A673 (cell line): Measurements from ENCODE around the gene PRELID2. TPM values are rescaled to one million over a fixed set of nuclear protein-coding genes. Genes with fewer than 3 reads are reported as not detected.

Experiments
- BruUV-seq: library from RNA; stranded (reverse); fragments of 400-500 nt; replicated peaks from 2 replicates; lab custom pipeline; 2021; lab: Mats Ljungman, UMichigan
- CTCF ChIA-PET: fragments of 300-600 bp; sonication (Branson Sonifier 250); formaldehyde crosslinking; loops from one replicate; lab custom pipeline; 2022; ENCODE audit warnings: antibody characterized with exemption; lab: Charles Lee
- POLR2A ChIA-PET: fragments of 300-600 bp; sonication (Branson Sonifier 250); formaldehyde crosslinking; loops from one replicate; lab custom pipeline; 2022; ENCODE audit warnings: antibody characterized with exemption; ENCODE audit not compliant: low non-redundant PET; lab: Charles Lee
- DNase-seq: peaks from one replicate; pipeline ENCODE4 v3.0.0-alpha.2; 2015; ENCODE audit warnings: low spot score
- H3K27ac ChIP-seq: fragments of 200-600 bp; sonication (generic); 2 replicates; pipeline ENCODE4 v1.5.1; 2016; ENCODE audit warnings: mixed run types, low read depth, mild to moderate bottlenecking, mixed read lengths, antibody characterized with exemption, low read length; ENCODE audit not compliant: poor library complexity, severe bottlenecking
- H3K27me3 ChIP-seq: fragments of 200-600 bp; sonication (generic); replicated peaks from 2 replicates; pipeline ENCODE4 v1.6.1; 2017; ENCODE audit warnings: mixed run types, low read depth, mild to moderate bottlenecking, mixed read lengths, antibody characterized with exemption, low read length; ENCODE audit not compliant: insufficient read depth, poor library complexity
- H3K36me3 ChIP-seq: fragments of 200-600 bp; sonication (generic); 2 replicates; pipeline ENCODE4 v1.6.1; 2016; ENCODE audit warnings: mixed run types, mild to moderate bottlenecking, mixed read lengths, antibody characterized with exemption, low read length; ENCODE audit not compliant: insufficient read depth, poor library complexity, severe bottlenecking
- H3K4me1 ChIP-seq: fragments of 200-600 bp; sonication (generic); 2 replicates; pipeline ENCODE4 v1.6.1; 2017; ENCODE audit warnings: mixed run types, mild to moderate bottlenecking, mixed read lengths, antibody characterized with exemption, low read length; ENCODE audit not compliant: insufficient read depth, poor library complexity, severe bottlenecking
- H3K4me3 ChIP-seq: fragments of 200-600 bp; sonication (generic); 2 replicates; pipeline ENCODE4 v1.5.1; 2016; ENCODE audit warnings: low read depth, mixed run types, mild to moderate bottlenecking, mixed read lengths, low read length; ENCODE audit not compliant: poor library complexity, severe bottlenecking
- H3K9me3 ChIP-seq: fragments of 200-600 bp; sonication (generic); 2 replicates; pipeline ENCODE4 v1.6.1; 2016; ENCODE audit warnings: mixed run types, low read depth, mild to moderate bottlenecking, mixed read lengths, antibody characterized with exemption, low read length; ENCODE audit not compliant: poor library complexity, severe bottlenecking
- EZH2 ChIP-seq: fragments of 200-600 bp; sonication (generic); IDR thresholded peaks from 2 replicates; pipeline ENCODE4 v1.6.1; 2017; ENCODE audit warnings: borderline replicate concordance, low read depth, mild to moderate bottlenecking, mixed read lengths, antibody characterized with exemption, low read length; ENCODE audit not compliant: poor library complexity, severe bottlenecking
- intact Hi-C: fragments of 100-400 bp; cut with micrococcal nuclease; formaldehyde crosslinking; loops from one replicate; pipeline ENCODE4 v1.10.0; 2022; ENCODE audit not compliant: unreplicated experiment
- total RNA-seq: library from RNA; stranded (reverse); gene quantifications from 2 replicates; pipeline ENCODE4 v1.2.3, GENCODE V29; 2021
- TF ChIP-seq, protein P1 (sequence below): fragments of 300-800, 200-600 bp; sonication (generic); conservative IDR thresholded peaks from 2 replicates; pipeline ENCODE4 v1.5.1; 2017; ENCODE audit warnings: low read depth, mild to moderate bottlenecking, antibody characterized with exemption, low read length, moderate library complexity, mixed read lengths

Gene PRELID2
- total RNA-seq, 1 experiment from 2014 or later = 50.2 TPM

DNA sequence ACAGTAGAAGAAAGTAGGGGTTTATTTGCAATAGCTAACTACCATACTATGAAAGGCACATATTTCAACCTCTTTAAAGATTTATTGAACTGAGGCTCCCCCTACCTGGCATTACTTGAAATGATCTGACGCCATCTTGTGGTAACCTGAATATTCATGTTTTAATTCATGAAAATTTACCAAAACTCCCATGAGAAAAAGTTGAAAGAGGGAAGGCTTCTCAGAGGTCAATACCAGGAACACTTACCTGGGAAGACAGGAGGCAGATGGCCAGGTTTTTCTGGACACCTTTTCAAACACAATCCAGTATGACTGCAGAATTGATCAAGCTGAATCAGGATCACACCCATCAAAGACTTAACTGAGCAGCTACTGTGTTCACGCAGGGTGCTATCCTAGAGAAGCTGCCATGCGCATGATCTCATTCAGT lies 9.4 kb downstream of the PRELID2 start:
- no peak overlapping the region for H3K4me3 ChIP-seq
- CTCF ChIA-PET = interaction anchor here (1.0 to 1.1 kb wide), 3 partner anchors 177 to 1622 kb away, joined by 3 to 9 read pairs (median 3); no protein-coding TSS in a partner anchor
- no peak overlapping the region for H3K27ac ChIP-seq
- intact Hi-C loops = loop anchor here (2.0 to 5.0 kb wide), 4 partner anchors 75 to 578 kb away; no protein-coding TSS in a partner anchor
- DNase-seq = peak; percentile 83
- no peaks in the 10 kb centered on the region for H3K36me3 ChIP-seq
- peaks cover 69% of the 10 kb centered on the region for H3K4me1 ChIP-seq
- H3K27me3 ChIP-seq = no peaks in the 10 kb centered on the region
- H3K9me3 ChIP-seq = no peaks in the 10 kb centered on the region
- TF ChIP-seq, protein P1, sequence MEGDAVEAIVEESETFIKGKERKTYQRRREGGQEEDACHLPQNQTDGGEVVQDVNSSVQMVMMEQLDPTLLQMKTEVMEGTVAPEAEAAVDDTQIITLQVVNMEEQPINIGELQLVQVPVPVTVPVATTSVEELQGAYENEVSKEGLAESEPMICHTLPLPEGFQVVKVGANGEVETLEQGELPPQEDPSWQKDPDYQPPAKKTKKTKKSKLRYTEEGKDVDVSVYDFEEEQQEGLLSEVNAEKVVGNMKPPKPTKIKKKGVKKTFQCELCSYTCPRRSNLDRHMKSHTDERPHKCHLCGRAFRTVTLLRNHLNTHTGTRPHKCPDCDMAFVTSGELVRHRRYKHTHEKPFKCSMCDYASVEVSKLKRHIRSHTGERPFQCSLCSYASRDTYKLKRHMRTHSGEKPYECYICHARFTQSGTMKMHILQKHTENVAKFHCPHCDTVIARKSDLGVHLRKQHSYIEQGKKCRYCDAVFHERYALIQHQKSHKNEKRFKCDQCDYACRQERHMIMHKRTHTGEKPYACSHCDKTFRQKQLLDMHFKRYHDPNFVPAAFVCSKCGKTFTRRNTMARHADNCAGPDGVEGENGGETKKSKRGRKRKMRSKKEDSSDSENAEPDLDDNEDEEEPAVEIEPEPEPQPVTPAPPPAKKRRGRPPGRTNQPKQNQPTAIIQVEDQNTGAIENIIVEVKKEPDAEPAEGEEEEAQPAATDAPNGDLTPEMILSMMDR = peak; percentile 87
- TF ChIP-seq EZH2 = no peak
- POLR2A ChIA-PET = no interaction called here
- no TSS peak for BruUV-seq

DNA sequence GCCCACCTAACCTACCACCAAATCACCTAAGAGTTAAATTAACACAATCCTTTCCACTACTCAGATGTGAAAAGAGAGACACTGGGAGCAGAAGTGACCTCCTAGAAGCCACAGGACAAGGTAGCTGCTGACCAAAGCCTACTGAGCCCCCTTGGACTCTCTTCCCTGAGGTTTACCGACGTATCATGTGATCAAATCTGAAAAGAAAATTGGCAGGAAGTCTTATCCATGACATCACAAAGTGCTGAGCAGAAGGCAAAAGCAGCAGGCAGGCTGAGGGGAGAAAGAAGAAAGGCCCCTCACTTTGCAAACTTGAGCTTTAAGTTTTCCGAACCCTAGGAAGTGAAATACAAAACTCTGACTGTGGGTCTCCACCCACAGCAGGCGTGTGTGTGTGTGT lies 11.1 kb downstream of the PRELID2 start:
- H3K27ac ChIP-seq = peak overlapping the region; percentile 43
- peaks cover 52% of the 10 kb centered on the region for H3K4me1 ChIP-seq
- peak; percentile 59 for DNase-seq
- ChIA-PET POLR2A (interaction anchor here (0.5 to 0.6 kb wide), 2 partner anchors 175 to 180 kb away, joined by 3 to 10 read pairs; no protein-coding TSS in a partner anchor), CTCF (interaction anchor here (0.6 kb wide), 1 partner anchor 12 kb away, joined by 6 read pairs; no protein-coding TSS in a partner anchor)
- no TSS peak for BruUV-seq
- no peaks in the 10 kb centered on the region for H3K27me3 ChIP-seq
- intact Hi-C loops = no loop called here
- TF ChIP-seq, protein P1 = no peak
- TF ChIP-seq EZH2 = no peak
- H3K4me3 ChIP-seq = no peak overlapping the region
- peaks cover 7% of the 10 kb centered on the region for H3K9me3 ChIP-seq
- H3K36me3 ChIP-seq = peaks cover 15% of the 10 kb centered on the region

DNA sequence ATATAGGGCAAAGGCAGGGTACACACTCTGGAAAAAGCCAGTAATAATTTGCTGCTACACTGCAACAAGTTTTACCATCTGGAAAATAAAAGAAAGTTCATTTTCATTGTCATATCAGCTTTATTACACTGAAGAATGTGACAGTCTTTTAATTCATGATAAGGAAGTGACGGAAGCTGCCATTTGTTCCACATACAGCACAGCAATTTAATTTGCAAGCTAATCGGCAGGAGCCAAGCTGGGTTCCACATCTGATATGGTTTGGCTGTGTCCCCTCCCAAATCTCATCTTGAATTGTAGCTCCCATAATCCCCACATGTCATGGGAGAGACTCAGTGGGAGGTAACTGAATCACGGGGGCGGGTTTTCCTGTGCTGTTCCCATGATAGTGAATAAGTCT lies 16.5 kb downstream of the PRELID2 start:
- no TSS peak for BruUV-seq
- H3K27me3 ChIP-seq = no peaks in the 10 kb centered on the region
- H3K4me3 ChIP-seq = no peak overlapping the region
- peaks cover 7% of the 10 kb centered on the region for H3K4me1 ChIP-seq
- peak overlapping the region; percentile 56 for H3K27ac ChIP-seq
- H3K9me3 ChIP-seq = peaks cover 7% of the 10 kb centered on the region
- POLR2A ChIA-PET = no interaction called here
- peak; percentile 68 for DNase-seq
- TF ChIP-seq, protein P1 = no peak
- no peak for TF ChIP-seq EZH2
- CTCF ChIA-PET = no interaction called here
- intact Hi-C loops = no loop called here
- H3K36me3 ChIP-seq = peaks cover 42% of the 10 kb centered on the region
